ENCODE data around the gene TRAK2. TPM values are rescaled to one million over a fixed set of nuclear protein-coding genes. Genes with fewer than 3 reads are reported as not detected.

The TRAK2 gene
- total RNA-seq, 1 donor from 2014 or later = 26.6 TPM

DNA sequence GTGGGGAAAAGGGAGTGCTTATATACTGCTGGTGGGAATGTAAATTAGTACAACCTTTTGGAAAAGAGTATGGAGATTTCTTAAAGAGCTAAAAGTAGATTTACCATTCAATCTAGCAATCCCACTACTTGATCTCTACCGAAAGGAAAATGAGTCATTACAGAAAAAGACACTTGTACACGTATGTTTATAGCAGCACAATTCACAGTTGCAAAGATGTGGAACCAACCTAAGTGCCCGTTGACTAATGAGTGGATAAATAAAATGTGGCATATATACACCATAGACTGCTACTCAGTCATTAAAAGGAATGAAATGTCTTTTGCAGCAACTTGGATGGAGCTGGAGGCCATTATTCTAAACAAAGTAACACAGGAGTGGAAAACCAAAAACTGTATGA, 123.6 kb downstream of the TRAK2 start:
- Histone ChIP-seq H3K27me3 (ENCODE audit: control insufficient read depth, insufficient read depth, low read length) (no peaks in the 10 kb centered on the region), H3K4me3 (ENCODE audit: low read depth, low read length) (no peak overlapping the region), H3K36me3 (ENCODE audit: control insufficient read depth, insufficient read depth, low read length) (no peaks in the 10 kb centered on the region)
- TF ChIP-seq, protein P1, sequence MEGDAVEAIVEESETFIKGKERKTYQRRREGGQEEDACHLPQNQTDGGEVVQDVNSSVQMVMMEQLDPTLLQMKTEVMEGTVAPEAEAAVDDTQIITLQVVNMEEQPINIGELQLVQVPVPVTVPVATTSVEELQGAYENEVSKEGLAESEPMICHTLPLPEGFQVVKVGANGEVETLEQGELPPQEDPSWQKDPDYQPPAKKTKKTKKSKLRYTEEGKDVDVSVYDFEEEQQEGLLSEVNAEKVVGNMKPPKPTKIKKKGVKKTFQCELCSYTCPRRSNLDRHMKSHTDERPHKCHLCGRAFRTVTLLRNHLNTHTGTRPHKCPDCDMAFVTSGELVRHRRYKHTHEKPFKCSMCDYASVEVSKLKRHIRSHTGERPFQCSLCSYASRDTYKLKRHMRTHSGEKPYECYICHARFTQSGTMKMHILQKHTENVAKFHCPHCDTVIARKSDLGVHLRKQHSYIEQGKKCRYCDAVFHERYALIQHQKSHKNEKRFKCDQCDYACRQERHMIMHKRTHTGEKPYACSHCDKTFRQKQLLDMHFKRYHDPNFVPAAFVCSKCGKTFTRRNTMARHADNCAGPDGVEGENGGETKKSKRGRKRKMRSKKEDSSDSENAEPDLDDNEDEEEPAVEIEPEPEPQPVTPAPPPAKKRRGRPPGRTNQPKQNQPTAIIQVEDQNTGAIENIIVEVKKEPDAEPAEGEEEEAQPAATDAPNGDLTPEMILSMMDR (IDR thresholded peaks at IDR 0.05; ENCODE audit: insufficient read depth, low read length, poor library complexity, severe bottlenecking) = no peak
- no peak for DNase-seq (ENCODE audit: low read depth)

Other genes starting within 250 kb of the TRAK2 start
- 13.9 and 14.2 TPM in 2 replicates for gene CASP8, start 190.9 kb downstream of the TRAK2 start, total RNA-seq
- gene FLACC1, start 94.1 kb downstream of the TRAK2 start, total RNA-seq = 0.14 and 0.54 TPM in 2 replicates
- gene STRADB, start 282 bp upstream of the TRAK2 start, total RNA-seq = 25.0 and 38.3 TPM in 2 replicates
- gene TMEM237, start 192.0 kb upstream of the TRAK2 start, total RNA-seq = 24.4 and 34.5 TPM in 2 replicates
- gene MPP4, start 247.2 kb upstream of the TRAK2 start, total RNA-seq = 0.21 TPM in 1 of 2 replicates, not detected in the other

Data from kidney epithelial cell (primary cell).